C4-2B (cell line): Measurements from ENCODE around the gene BSG.

Experiments
- CTCF ChIP-seq: fragments of 450-650 bp; conservative IDR thresholded peaks from 2 replicates; pipeline ENCODE4 v1.5.1; 2017; ENCODE audit warnings: mild to moderate bottlenecking
- ZFX ChIP-seq: fragments of 450-650 bp; IDR thresholded peaks from 2 replicates; pipeline ENCODE4 v1.6.1; 2017

GRCh38 chr19:624433-625109, 52.2 kb downstream of the BSG start:
- TF ChIP-seq CTCF, result no peak
- TF ChIP-seq ZFX, result no peak
